Karpas-422 (cell line): ENCODE measurements around the gene ZNF200. TPM values are rescaled to one million over a fixed set of nuclear protein-coding genes. Genes with fewer than 3 reads are reported as not detected.
"Not testable (repeated sequence)": the region's sequence is repeated elsewhere in the genome, so short reads cannot be mapped to it uniquely, and the experiment has no call there.

Source experiments
- DNase-seq: peaks from one replicate; pipeline ENCODE4 v3.0.0-alpha.2; 2015
- H2AFZ ChIP-seq: fragments of 200-600 bp; sonication (generic); 2 replicates; pipeline ENCODE4 v1.6.1; 2014; ENCODE audit warnings: antibody characterized with exemption, low read length, mixed read lengths
- H3K27ac ChIP-seq: fragments of 200-600 bp; sonication (generic); 2 replicates; pipeline ENCODE4 v1.5.1; 2014; ENCODE audit warnings: mild to moderate bottlenecking, low read length, moderate library complexity
- H3K27me3 ChIP-seq: fragments of 200-600 bp; sonication (generic); 2 replicates; pipeline ENCODE4 v1.6.1; 2014; ENCODE audit warnings: low read length, mixed read lengths
- H3K36me3 ChIP-seq: fragments of 200-600 bp; sonication (generic); 2 replicates; pipeline ENCODE4 v1.6.1; 2014; ENCODE audit warnings: low read length, mixed read lengths; ENCODE audit not compliant: insufficient read depth
- H3K4me1 ChIP-seq: fragments of 200-600 bp; sonication (generic); 2 replicates; pipeline ENCODE4 v1.6.1; 2014; ENCODE audit warnings: mild to moderate bottlenecking, low read length, mixed read lengths
- H3K4me2 ChIP-seq: fragments of 200-600 bp; sonication (generic); 2 replicates; pipeline ENCODE4 v1.6.1; 2014; ENCODE audit warnings: low read length, low read depth, mild to moderate bottlenecking; ENCODE audit not compliant: poor library complexity, severe bottlenecking
- H3K4me3 ChIP-seq: fragments of 200-600 bp; sonication (generic); 2 replicates; pipeline ENCODE4 v1.5.1; 2014; ENCODE audit warnings: mild to moderate bottlenecking, antibody characterized with exemption, low read length, mixed read lengths
- H3K79me2 ChIP-seq: fragments of 200-600 bp; sonication (generic); 2 replicates; pipeline ENCODE4 v1.6.1; 2014; ENCODE audit warnings: mild to moderate bottlenecking, low read length, mixed read lengths
- H3K9ac ChIP-seq: fragments of 200-600 bp; sonication (generic); 2 replicates; pipeline ENCODE4 v1.6.0; 2014; ENCODE audit warnings: low read length
- H3K9me2 ChIP-seq: fragments of 200-600 bp; sonication (generic), shearing (Covaris generic); replicated peaks from 2 replicates; pipeline ENCODE4 v1.6.0; 2014; ENCODE audit warnings: mild to moderate bottlenecking, low read length, moderate library complexity; ENCODE audit not compliant: insufficient read depth
- H3K9me3 ChIP-seq: fragments of 300-700, 200-600 bp; sonication (generic); 2 replicates; pipeline ENCODE4 v1.6.1; 2014; ENCODE audit warnings: low read length, mixed read lengths
- H4K20me1 ChIP-seq: fragments of 200-600 bp; sonication (generic); 2 replicates; pipeline ENCODE4 v1.6.1; 2014; ENCODE audit warnings: mild to moderate bottlenecking, antibody characterized with exemption, low read length, low read depth; ENCODE audit not compliant: insufficient read depth
- total RNA-seq: library from RNA; depleted of rRNA; stranded (reverse); fragments of >200 nt; shearing (Covaris generic); gene quantifications from 2 replicates; pipeline ENCODE4 v1.2.3, GENCODE V29; 2014; ENCODE audit warnings: low replicate concordance

Gene ZNF200
- total RNA-seq, 1 experiment from 2014 or later: 12.1 TPM

DNA sequence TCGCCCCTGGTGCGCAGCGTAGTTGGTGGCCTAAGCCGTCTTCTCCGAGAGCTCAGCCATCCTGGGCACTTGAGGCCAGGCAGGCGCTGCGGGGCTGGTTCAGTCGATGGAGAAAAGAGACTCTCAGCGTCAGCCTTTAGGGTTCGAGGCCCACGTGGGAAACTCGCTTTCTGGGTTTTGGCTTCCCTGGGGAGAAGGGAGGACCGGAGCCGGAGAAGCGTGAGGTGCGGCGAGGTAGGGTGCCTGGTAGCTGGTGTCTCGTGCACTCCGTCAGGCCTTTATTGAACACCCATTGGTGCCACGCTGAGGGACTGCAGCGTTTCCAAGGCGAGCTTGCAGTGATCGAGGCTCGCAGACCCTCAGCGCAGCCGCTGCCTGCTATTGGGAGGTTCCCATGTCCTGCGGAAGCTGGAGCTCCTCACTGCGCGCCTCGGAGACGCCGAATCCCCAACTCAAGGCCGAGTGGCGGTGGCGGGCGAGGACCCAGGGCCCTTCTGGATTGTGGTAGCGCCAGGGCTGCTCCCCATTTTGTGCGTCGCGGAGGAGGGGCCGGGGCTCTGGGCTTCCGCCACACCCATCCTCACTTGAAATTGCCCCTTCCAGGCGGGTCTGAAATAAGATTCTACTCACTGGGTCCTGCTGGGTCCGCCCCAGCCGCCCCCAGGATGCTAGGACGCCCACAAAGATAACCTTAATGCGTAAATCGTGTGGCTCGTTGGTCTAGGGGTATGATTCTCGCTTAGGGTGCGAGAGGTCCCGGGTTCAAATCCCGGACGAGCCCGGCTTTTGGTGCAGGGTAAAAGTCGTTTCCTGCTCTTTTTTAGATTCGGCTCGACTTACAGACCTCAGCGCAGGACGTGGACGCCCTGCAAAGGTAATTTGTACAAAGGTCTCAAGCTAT is 45.8 kb downstream of the ZNF200 start:
- DNase-seq: no peak
- Histone ChIP-seq H3K36me3 (no peaks in the 10 kb centered on the region), H3K27ac (no peak overlapping the region), H3K79me2 (no peaks in the 10 kb centered on the region), H3K27me3 (no peaks in the 10 kb centered on the region), H2AFZ (no peak overlapping the region), H4K20me1 (no peaks in the 10 kb centered on the region), H3K4me2 (no peak overlapping the region), H3K9me3 (no peaks in the 10 kb centered on the region), H3K4me1 (no peaks in the 10 kb centered on the region), H3K4me3 (no peak overlapping the region), H3K9me2 (no peaks in the 10 kb centered on the region), H3K9ac (no peak overlapping the region)

DNA sequence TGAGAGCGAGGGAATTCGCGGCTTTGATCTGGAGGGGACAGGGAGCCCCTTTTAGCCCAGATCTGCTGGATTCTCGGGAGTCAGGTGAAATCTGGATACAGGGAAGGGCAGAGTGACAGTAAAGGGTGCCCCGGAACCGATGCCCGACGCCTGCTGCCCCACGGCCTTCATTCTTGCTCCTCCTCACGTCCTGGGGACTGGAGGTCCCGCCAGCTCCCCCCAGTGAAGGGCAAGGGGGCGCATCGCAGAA is 46.4 kb downstream of the ZNF200 start:
- Histone ChIP-seq H3K4me3 (no peak overlapping the region), H2AFZ (no peak overlapping the region), H3K79me2 (no peaks in the 10 kb centered on the region), H3K9ac (no peak overlapping the region), H4K20me1 (no peaks in the 10 kb centered on the region), H3K4me1 (no peaks in the 10 kb centered on the region), H3K36me3 (no peaks in the 10 kb centered on the region), H3K9me2 (no peaks in the 10 kb centered on the region), H3K27me3 (no peaks in the 10 kb centered on the region), H3K9me3 (no peaks in the 10 kb centered on the region), H3K27ac (no peak overlapping the region), H3K4me2 (no peak overlapping the region)
- DNase-seq: no peak

GRCh38 chr16:3187798-3188674 is 46.9 kb downstream of the ZNF200 start, which contains the start of gene OR1F1:
Gene OR1F1, plus strand, starts transcription at chr16:3188204.
- Histone ChIP-seq H2AFZ (no peak within 1 kb of the TSS), H3K4me3 (no peak within 1 kb of the TSS), H3K27ac (no peak within 1 kb of the TSS), H3K4me1 (no peaks in the 10 kb centered on the region), H3K9me2 (no peaks in the 10 kb centered on the region), H3K9ac (no peak within 1 kb of the TSS), H3K4me2 (no peak within 1 kb of the TSS), H4K20me1 (no peaks in the 10 kb centered on the region), H3K27me3 (no peaks in the 10 kb centered on the region), H3K9me3 (no peaks in the 10 kb centered on the region), H3K36me3 (no peaks in the 10 kb centered on the region), H3K79me2 (no peaks in the 10 kb centered on the region)
- no peak for DNase-seq

- Histone ChIP-seq H4K20me1 (no peaks in the 10 kb centered on the region), H3K27me3 (no peaks in the 10 kb centered on the region), H3K79me2 (no peaks in the 10 kb centered on the region), H3K4me3 (no peak overlapping the region), H3K27ac (no peak overlapping the region), H3K36me3 (no peaks in the 10 kb centered on the region), H3K9me2 (no peaks in the 10 kb centered on the region), H3K4me1 (no peaks in the 10 kb centered on the region), H3K9ac (no peak overlapping the region), H3K4me2 (no peak overlapping the region), H3K9me3 (no peaks in the 10 kb centered on the region), H2AFZ (no peak overlapping the region)
- DNase-seq: no peak
Measured at GRCh38 chr16:3186946-3187690, 47.8 kb downstream of the ZNF200 start.

- H3K4me1 ChIP-seq: no peaks in the 10 kb centered on the region
- no peak overlapping the region for H3K4me3 ChIP-seq
- no peak for DNase-seq
- H3K4me2 ChIP-seq: no peak overlapping the region
- H3K9me3 ChIP-seq: no peaks in the 10 kb centered on the region
- H3K9me2 ChIP-seq: no peaks in the 10 kb centered on the region
- no peak overlapping the region for H2AFZ ChIP-seq
- no peak overlapping the region for H3K9ac ChIP-seq
- no peaks in the 10 kb centered on the region for H3K79me2 ChIP-seq
- H3K27me3 ChIP-seq: no peaks in the 10 kb centered on the region
- H3K27ac ChIP-seq: no peak overlapping the region
- no peaks in the 10 kb centered on the region for H3K36me3 ChIP-seq
- no peaks in the 10 kb centered on the region for H4K20me1 ChIP-seq
Measured at GRCh38 chr16:3183445-3184139, 51.4 kb downstream of the ZNF200 start.

- no peaks in the 10 kb centered on the region for H3K27me3 ChIP-seq
- H3K9me2 ChIP-seq: no peaks in the 10 kb centered on the region
- no peak overlapping the region for H3K27ac ChIP-seq
- no peaks in the 10 kb centered on the region for H3K9me3 ChIP-seq
- H3K4me1 ChIP-seq: no peaks in the 10 kb centered on the region
- H3K9ac ChIP-seq: no peak overlapping the region
- H2AFZ ChIP-seq: no peak overlapping the region
- no peaks in the 10 kb centered on the region for H3K36me3 ChIP-seq
- no peak overlapping the region for H3K4me2 ChIP-seq
- no peak for DNase-seq
- no peak overlapping the region for H3K4me3 ChIP-seq
- H3K79me2 ChIP-seq: no peaks in the 10 kb centered on the region
- no peaks in the 10 kb centered on the region for H4K20me1 ChIP-seq
Measured at GRCh38 chr16:3182608-3183444, 52.1 kb downstream of the ZNF200 start.

DNA sequence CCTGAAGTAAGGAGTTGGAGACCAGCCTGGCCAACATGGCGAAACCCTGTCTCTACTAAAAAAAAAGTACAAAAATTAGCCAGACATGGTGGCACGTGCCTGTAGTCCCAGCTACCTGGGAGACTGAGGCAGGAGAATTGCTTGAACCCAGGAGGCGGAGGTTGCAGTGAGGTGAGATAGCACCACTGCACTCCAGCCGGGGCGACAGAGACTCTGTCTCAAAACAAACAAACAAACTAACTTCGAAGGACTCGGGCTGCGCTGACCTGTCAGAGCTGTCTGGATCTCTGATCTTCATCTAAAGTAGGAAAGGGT is 52.7 kb downstream of the ZNF200 start:
- H3K27me3 ChIP-seq, H3K4me2 ChIP-seq, H3K27ac ChIP-seq, H3K36me3 ChIP-seq, H3K9me2 ChIP-seq, H3K9me3 ChIP-seq, H3K4me1 ChIP-seq, DNase-seq, H3K4me3 ChIP-seq, H2AFZ ChIP-seq, H3K9ac ChIP-seq, H4K20me1 ChIP-seq, H3K79me2 ChIP-seq: not testable (repeated sequence)
